GM20000 (cell line): ENCODE results near the gene SNX24.
"Not testable (repeated sequence)": the region's sequence is repeated elsewhere in the genome, so short reads cannot be mapped to it uniquely, and the experiment has no call there.

Experiments
- DNase-seq: peaks from one replicate; pipeline ENCODE4 v3.0.0; 2012; ENCODE audit warnings: low spot score
- TF ChIP-seq, protein P1 (sequence below): IDR thresholded peaks from 2 replicates; pipeline ENCODE4 v1.5.1; 2012; ENCODE audit warnings: mild to moderate bottlenecking, control low read depth; ENCODE audit errors: extremely low read depth, missing control alignments

SNX24 gene

DNA sequence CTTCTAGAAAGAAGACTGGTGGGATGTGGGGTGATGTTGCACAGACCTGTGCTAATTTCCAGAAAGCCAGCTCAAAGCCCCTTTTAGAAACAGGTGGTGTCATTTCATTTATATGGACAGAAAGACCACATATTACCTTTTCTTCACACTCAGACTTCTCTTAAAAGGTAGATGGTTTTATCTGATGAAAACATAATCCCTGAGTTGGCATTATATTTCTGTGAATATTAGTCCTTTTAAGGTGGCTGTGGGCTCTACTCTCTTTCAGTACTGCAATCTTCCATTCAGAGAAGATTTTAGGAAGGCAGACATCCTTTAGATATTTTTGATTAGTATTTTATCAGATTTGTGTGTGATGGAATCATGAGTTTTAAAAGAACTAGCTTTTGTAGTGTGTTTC is 117.9 kb downstream of the SNX24 start:
- TF ChIP-seq, protein P1, sequence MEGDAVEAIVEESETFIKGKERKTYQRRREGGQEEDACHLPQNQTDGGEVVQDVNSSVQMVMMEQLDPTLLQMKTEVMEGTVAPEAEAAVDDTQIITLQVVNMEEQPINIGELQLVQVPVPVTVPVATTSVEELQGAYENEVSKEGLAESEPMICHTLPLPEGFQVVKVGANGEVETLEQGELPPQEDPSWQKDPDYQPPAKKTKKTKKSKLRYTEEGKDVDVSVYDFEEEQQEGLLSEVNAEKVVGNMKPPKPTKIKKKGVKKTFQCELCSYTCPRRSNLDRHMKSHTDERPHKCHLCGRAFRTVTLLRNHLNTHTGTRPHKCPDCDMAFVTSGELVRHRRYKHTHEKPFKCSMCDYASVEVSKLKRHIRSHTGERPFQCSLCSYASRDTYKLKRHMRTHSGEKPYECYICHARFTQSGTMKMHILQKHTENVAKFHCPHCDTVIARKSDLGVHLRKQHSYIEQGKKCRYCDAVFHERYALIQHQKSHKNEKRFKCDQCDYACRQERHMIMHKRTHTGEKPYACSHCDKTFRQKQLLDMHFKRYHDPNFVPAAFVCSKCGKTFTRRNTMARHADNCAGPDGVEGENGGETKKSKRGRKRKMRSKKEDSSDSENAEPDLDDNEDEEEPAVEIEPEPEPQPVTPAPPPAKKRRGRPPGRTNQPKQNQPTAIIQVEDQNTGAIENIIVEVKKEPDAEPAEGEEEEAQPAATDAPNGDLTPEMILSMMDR, result no peak
- DNase-seq, result no peak

DNA sequence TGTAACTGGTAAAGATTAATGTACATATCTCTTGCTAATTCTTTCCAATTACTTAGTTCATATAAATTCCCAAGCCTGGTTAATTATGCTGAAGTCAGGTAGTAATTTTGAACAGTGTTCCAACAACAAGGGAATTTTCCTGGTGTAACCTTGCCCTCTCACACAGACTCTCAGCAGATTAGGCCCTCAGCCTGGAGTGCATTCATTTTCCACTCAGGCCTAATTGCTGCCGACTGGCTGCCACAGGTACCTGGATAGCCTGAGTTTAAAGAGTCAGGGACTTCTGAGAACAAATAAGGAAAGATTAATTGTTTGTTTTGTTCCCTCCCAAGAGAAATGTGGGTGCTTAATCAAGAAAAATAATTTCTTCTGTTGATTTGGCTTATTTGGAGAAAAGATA is 119.7 kb downstream of the SNX24 start:
- DNase-seq, result no peak
- TF ChIP-seq, protein P1, result no peak

DNA sequence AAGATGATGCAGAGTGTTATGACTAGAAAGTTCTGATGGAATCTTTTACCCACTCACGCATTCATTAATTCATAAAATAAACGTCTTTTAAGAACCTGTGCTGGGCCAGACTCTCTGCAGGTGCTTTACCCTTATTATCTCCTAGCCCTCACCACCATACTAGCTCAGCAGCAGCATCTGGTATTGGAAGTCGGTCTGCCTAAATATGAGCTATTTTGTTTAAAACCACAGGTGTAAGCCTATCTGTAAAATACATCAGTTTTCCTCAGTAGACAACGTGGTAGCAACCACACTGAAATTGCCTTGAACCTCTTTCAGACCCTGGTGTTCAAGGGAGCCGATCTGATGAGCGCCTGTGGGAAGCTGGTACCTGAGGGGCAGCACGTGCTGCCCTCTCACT is 121.7 kb downstream of the SNX24 start:
- TF ChIP-seq, protein P1, result no peak
- no peak for DNase-seq

DNA sequence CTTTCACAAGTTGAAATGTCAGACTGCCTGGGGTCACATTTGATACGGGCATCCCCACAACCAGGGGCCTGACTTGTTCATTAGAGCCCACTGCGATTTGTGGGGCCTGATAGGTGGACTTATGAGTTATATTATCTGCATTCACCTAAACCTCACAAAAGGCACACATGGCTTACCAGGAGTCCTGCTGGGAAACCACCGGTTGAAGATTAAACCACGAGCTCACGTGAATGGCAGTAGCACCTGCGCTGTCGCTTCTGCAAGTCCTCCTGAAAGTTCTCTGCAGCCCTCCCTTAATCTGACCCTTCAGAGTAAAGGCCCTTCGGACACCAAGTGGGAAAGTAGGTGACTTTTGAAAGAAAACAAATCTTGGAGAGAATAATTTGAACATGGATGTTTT is 122.2 kb downstream of the SNX24 start:
- TF ChIP-seq, protein P1, result no peak
- peak; percentile 46 for DNase-seq

DNA sequence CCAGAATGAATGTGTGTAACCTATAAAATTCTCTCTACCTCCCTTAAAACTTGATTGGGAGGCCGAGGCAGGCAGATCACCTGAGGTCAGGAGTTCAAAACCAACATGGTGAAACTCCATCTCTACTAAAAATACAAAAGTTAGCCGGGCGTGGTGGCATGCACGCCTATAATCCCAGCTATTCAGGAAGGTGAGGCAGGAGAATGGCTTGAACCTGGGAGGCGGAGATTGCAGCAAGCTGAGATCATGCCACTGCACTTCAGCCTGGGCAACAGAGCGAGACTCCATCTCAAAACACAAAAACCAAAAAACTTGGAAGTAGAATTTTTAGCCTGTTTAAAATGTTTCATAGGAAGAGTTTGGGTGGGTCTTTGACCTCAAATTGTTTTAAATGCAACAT is 122.6 kb downstream of the SNX24 start:
- DNase-seq, result not testable (repeated sequence)

DNA sequence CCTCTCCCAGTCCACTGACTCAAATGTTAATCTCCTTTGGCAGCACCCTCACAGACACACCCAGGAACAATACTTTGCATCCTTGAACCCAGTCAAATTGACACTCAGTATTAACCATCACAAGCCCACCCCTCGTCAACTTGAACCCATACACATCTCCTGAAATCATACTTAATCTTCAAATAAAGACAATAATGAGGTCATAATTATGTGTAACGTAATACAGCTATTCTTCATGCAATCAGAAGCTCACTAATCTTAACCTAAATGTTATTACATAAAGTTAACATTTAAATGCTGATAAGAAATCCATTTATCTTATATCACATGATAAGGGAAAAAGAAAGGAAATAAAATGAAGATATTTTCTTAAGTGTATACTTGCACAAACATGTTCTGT is 125.9 kb downstream of the SNX24 start:
- TF ChIP-seq, protein P1, result no peak
- DNase-seq, result no peak

DNA sequence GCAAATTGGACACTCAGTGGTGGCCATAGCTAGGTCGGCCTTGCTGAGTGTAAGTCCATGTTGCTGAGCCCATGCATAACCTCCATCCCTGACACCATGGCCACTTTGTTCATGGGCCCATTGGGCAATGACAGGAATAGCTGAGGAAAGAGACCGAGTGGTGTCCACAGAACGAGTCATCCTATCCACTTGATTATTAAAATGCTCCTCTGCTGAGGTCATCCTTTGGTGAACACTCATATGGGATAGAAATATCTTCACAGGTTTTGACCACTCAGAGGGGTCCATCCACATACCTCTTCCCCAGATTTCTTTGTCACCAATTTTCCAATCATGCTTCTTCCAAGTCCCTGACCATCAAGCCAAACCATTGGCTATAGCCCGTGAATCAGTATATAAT is 127.5 kb downstream of the SNX24 start:
- DNase-seq, result no peak
- TF ChIP-seq, protein P1, result no peak

DNA sequence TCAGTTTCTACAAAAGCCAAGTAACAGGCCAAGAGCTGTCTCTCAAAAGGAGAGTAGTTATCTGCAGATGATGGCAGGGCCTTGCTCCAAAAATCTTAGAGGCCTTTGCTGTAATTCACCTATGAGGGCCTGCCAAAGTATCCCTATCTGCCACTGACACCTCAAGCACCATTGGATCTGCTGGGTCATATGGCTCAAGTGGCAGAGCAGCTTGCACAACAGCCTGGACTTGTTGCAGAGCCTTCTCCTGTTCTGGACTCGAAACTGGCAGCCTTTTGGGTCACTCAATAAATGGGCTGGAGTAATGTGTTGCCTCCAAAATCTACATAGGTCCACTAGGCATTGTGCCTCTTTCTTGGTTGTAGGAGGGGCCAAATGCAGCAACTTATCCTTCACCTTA is 128.3 kb downstream of the SNX24 start:
- DNase-seq, result not testable (repeated sequence)

DNA sequence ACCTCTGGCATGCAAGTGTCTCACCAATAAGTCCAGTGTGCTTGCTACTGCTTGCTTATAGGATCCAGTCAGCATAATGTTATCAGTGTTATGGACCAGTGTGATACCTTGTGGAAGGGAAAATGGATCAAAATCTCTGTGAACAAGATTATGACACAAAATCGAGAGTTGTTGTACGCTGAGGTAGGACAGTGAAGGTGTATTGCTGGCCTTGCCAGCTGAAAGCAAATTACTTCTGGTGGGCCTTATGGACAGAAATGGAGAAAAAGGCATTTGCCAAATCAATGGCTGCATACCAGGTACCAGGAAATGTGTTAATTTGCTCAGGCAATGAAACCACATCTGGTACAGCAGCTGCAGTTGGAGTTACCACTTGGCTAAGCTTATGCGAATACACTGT is 128.8 kb downstream of the SNX24 start:
- DNase-seq, result not testable (repeated sequence)
